HepG2 (cell line): Measurements from ENCODE around the gene HNRNPF. TPM values are rescaled to one million over a fixed set of nuclear protein-coding genes. Genes with fewer than 3 reads are reported as not detected.

Source experiments
- ARNT2 ChIP-seq: sonication (generic); formaldehyde crosslinking; IDR thresholded peaks from 2 replicates; pipeline ENCODE4 v1.8.0; 2022; ENCODE audit warnings: mild to moderate bottlenecking, low read depth, missing genetic modification reagents, moderate library complexity
- CAMTA2 ChIP-seq: sonication (generic); formaldehyde crosslinking; IDR thresholded peaks from 2 replicates; pipeline ENCODE4 v1.4.0; 2020; ENCODE audit warnings: mild to moderate bottlenecking, missing genetic modification reagents, borderline replicate concordance
- CBFB ChIP-seq: sonication (generic); formaldehyde crosslinking; IDR thresholded peaks from 2 replicates; pipeline ENCODE4 v1.4.0; 2020; ENCODE audit warnings: missing genetic modification reagents
- HOXA7 ChIP-seq: sonication (generic); formaldehyde crosslinking; IDR thresholded peaks from 2 replicates; pipeline ENCODE4 v1.8.1; 2022; ENCODE audit warnings: mild to moderate bottlenecking, missing genetic modification reagents, moderate library complexity
- KLF12 ChIP-seq: sonication (generic); formaldehyde crosslinking; IDR thresholded peaks from 2 replicates; pipeline ENCODE4 v1.4.0; 2020; ENCODE audit warnings: missing genetic modification reagents, borderline replicate concordance
- MBD4 ChIP-seq: IDR thresholded peaks from 2 replicates; pipeline ENCODE4 v1.6.1; 2012; ENCODE audit warnings: low read length, inconsistent platforms, borderline replicate concordance
- NFIB ChIP-seq: sonication (generic); formaldehyde crosslinking; IDR thresholded peaks from 2 replicates; pipeline ENCODE4 v1.9.0; 2021; ENCODE audit warnings: missing genetic modification reagents, mild to moderate bottlenecking, borderline replicate concordance
- PAWR ChIP-seq: sonication (generic); formaldehyde crosslinking; IDR thresholded peaks from 2 replicates; pipeline ENCODE4 v1.4.0; 2020; ENCODE audit warnings: missing genetic modification reagents, mild to moderate bottlenecking, borderline replicate concordance
- RBM39 ChIP-seq: fragments of 200-400 bp; formaldehyde crosslinking; IDR thresholded peaks from one replicate; pipeline ENCODE4 v1.6.1; 2018; ENCODE audit warnings: antibody characterized with exemption, mild to moderate bottlenecking, low read depth, low read length; ENCODE audit not compliant: poor library complexity, severe bottlenecking
- REL ChIP-seq: sonication (generic); formaldehyde crosslinking; conservative IDR thresholded peaks from 2 replicates; pipeline ENCODE4 v1.8.0; 2022; ENCODE audit warnings: mild to moderate bottlenecking, missing genetic modification reagents, moderate library complexity
- TBP ChIP-seq: sonication (generic); formaldehyde crosslinking; IDR thresholded peaks from 2 replicates; pipeline ENCODE4 v1.5.0; 2020; ENCODE audit warnings: missing genetic modification reagents
- TIGD3 ChIP-seq: sonication (generic); formaldehyde crosslinking; IDR thresholded peaks from 2 replicates; pipeline ENCODE4 v1.5.1; 2020; ENCODE audit warnings: mild to moderate bottlenecking, missing genetic modification reagents, borderline replicate concordance
- ZNF205 ChIP-seq: IDR thresholded peaks from 2 replicates; pipeline ENCODE4 v1.6.1; 2018; ENCODE audit warnings: missing biosample characterization, missing genetic modification reagents
- ZNF230 ChIP-seq: sonication (generic); formaldehyde crosslinking; IDR thresholded peaks from 2 replicates; pipeline ENCODE4 v1.4.0; 2020; ENCODE audit warnings: mild to moderate bottlenecking, missing genetic modification reagents
- ZNF451 ChIP-seq: sonication (generic); formaldehyde crosslinking; IDR thresholded peaks from 2 replicates; pipeline ENCODE4 v1.5.0; 2020; ENCODE audit warnings: mild to moderate bottlenecking, missing genetic modification reagents
- ZNF549 ChIP-seq: sonication (generic); formaldehyde crosslinking; IDR thresholded peaks from 2 replicates; pipeline ENCODE4 v1.5.0; 2020; ENCODE audit warnings: missing genetic modification reagents
- ZNF574 ChIP-seq: sonication (generic); formaldehyde crosslinking; IDR thresholded peaks from 2 replicates; pipeline ENCODE4 v1.4.0; 2020; ENCODE audit warnings: missing genetic modification reagents
- ZNF841 ChIP-seq: sonication (generic); formaldehyde crosslinking; IDR thresholded peaks from 2 replicates; pipeline ENCODE4 v1.8.1; 2023; ENCODE audit warnings: missing genetic modification reagents, borderline replicate concordance
- polyA plus RNA-seq, 8 experiments: library from polyadenylated mRNA; depleted of rRNA in 3 of 8; stranded (reverse) in 7 of 8; unstranded in 1 of 8; fragments of >200 nt; fragmentation: Illumina TruSeq in 4 of 8; extraction: Trizol in 4 of 8; gene quantifications; 2 replicates each; pipeline versions ENCODE4 v1.2.1 to v1.2.3, GENCODE V29; 2011 to 2016; ENCODE audit warnings: low read depth in 4 of 8, missing spikeins in 1 of 8, mixed read lengths in 1 of 8; ENCODE audit not compliant: insufficient read depth in 1 of 8
- total RNA-seq, 5 experiments: library from RNA; depleted of rRNA; stranded (reverse); fragments of >200 nt; fragmentation: Illumina TruSeq; extraction: Trizol; gene quantifications; 2 replicates each; pipeline ENCODE4 v1.2.3, GENCODE V29; 2016; ENCODE audit warnings: low read depth in 1 of 5
- TF ChIP-seq, protein P1 (sequence below): sonication (generic); formaldehyde crosslinking; IDR thresholded peaks from 2 replicates; pipeline ENCODE4 v1.5.0; 2020; ENCODE audit warnings: mild to moderate bottlenecking, missing genetic modification reagents, moderate library complexity
- TF ChIP-seq, protein P2 (sequence below): sonication (generic); formaldehyde crosslinking; IDR thresholded peaks from 2 replicates; pipeline ENCODE4 v1.4.0; 2020; ENCODE audit warnings: missing genetic modification reagents, borderline replicate concordance

Gene HNRNPF
- total and polyA plus RNA-seq, 2 of the 13 experiments (the other 11 are each of a cell fraction or from before 2014, with no cell fraction given): 166 to 308 TPM

DNA sequence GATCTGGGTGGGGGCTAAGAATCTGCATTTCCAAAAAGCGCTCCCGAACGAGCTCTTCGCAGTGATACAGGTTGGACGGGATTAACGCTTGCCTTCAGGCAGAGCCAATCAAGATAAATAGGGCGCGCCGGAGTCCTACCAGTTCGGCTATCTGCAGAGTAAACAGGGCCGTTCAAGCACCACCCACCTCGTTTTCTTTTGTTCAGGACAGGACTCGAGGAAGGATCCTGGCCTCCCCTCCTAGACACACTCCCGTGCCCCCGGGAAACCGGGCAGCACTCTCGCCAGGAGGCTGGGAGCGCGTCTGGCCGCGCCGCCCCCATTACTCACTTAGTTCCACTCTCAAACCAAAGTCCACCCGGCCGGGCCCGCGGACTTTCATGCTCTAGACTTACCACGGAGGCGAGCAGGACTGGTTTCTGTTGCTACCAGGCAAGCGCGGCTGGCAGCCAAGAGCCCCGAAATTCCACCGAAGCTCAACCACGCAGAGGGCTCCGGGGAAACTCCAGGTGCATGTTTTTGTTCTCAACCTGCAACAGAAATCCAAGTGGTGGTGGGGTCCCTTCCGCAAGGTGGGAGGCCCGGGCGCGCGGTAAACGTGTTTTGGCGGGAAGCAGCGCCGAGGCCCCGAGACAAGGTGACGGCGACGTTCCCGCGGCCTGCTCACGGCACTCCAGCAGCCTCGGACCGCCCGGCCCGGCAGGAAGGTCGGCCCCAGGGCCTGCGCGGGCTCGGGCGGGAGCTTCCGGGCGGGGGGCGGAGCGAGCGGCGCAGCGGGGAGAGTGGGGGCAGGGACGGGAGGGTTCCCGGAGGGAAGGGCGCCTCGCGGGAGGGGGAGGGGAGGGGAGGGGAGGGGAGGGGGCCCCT, 12.7 kb downstream of the HNRNPF start (continued):
- TF ChIP-seq ZNF451 (CRISPR knock-in tag): 0 out of 2 replicates have a peak, but pooled peaks have one; percentile 26
- peak; percentile 31; the same call in 1 of the 2 replicates for TF ChIP-seq ZNF841 (CRISPR knock-in tag)
- TF ChIP-seq, protein P1, sequence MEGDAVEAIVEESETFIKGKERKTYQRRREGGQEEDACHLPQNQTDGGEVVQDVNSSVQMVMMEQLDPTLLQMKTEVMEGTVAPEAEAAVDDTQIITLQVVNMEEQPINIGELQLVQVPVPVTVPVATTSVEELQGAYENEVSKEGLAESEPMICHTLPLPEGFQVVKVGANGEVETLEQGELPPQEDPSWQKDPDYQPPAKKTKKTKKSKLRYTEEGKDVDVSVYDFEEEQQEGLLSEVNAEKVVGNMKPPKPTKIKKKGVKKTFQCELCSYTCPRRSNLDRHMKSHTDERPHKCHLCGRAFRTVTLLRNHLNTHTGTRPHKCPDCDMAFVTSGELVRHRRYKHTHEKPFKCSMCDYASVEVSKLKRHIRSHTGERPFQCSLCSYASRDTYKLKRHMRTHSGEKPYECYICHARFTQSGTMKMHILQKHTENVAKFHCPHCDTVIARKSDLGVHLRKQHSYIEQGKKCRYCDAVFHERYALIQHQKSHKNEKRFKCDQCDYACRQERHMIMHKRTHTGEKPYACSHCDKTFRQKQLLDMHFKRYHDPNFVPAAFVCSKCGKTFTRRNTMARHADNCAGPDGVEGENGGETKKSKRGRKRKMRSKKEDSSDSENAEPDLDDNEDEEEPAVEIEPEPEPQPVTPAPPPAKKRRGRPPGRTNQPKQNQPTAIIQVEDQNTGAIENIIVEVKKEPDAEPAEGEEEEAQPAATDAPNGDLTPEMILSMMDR: no peak; the same call in 1 of the 2 replicates
- TF ChIP-seq, protein P2, sequence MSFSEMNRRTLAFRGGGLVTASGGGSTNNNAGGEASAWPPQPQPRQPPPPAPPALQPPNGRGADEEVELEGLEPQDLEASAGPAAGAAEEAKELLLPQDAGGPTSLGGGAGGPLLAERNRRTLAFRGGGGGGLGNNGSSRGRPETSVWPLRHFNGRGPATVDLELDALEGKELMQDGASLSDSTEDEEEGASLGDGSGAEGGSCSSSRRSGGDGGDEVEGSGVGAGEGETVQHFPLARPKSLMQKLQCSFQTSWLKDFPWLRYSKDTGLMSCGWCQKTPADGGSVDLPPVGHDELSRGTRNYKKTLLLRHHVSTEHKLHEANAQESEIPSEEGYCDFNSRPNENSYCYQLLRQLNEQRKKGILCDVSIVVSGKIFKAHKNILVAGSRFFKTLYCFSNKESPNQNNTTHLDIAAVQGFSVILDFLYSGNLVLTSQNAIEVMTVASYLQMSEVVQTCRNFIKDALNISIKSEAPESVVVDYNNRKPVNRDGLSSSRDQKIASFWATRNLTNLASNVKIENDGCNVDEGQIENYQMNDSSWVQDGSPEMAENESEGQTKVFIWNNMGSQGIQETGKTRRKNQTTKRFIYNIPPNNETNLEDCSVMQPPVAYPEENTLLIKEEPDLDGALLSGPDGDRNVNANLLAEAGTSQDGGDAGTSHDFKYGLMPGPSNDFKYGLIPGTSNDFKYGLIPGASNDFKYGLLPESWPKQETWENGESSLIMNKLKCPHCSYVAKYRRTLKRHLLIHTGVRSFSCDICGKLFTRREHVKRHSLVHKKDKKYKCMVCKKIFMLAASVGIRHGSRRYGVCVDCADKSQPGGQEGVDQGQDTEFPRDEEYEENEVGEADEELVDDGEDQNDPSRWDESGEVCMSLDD: 0 out of 2 replicates have a peak, but pooled peaks have one; percentile 16
- no peak; the same call in none of the 2 replicates for TF ChIP-seq REL
- no peak for TF ChIP-seq TBP (CRISPR knock-in tag)
- TF ChIP-seq NFIB (CRISPR knock-in tag): no peak
- TF ChIP-seq KLF12 (CRISPR knock-in tag): no peak
- no peak for TF ChIP-seq CAMTA2 (CRISPR knock-in tag)
- TF ChIP-seq ZNF549 (CRISPR knock-in tag): no peak
- no peak for TF ChIP-seq HOXA7
- TF ChIP-seq ZNF205 (CRISPR knock-in tag): no peak
- TF ChIP-seq ZNF574 (CRISPR knock-in tag): no peak
- no peak for TF ChIP-seq MBD4
- TF ChIP-seq TIGD3 (CRISPR knock-in tag): no peak
- no peak for TF ChIP-seq CBFB
- no peak for TF ChIP-seq ARNT2
- TF ChIP-seq ZNF230 (CRISPR knock-in tag): no peak; the same call in 1 of the 2 replicates
- no peak for TF ChIP-seq PAWR
- peak; percentile 39 for TF ChIP-seq RBM39
